Measurements from ENCODE around the gene CHODL.

DNA sequence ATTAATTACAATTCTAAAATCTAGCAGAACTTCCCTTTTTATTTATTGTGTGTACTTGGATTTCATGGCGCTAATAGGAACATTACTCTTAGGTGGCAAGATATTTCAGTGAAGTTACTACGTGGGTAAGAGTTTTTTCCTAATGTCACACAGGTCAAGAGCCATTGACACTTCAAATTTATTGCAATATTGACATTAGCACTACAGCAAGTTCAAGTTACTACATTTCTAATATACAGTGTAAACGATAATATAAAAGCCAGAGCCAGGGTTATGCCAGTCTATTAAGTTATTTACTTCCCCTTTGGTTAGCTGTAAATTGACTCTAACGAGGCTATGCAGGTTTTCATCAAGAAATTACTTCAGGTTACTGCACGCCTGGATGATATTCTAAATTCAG lies 29.7 kb downstream of the CHODL start:
- TF ChIP-seq EZH2 (IDR thresholded peaks at IDR 0.05) (no peak), EZH2phosphoT487 (IDR thresholded peaks at IDR 0.05) (no peak)
- TF ChIP-seq, protein P1, sequence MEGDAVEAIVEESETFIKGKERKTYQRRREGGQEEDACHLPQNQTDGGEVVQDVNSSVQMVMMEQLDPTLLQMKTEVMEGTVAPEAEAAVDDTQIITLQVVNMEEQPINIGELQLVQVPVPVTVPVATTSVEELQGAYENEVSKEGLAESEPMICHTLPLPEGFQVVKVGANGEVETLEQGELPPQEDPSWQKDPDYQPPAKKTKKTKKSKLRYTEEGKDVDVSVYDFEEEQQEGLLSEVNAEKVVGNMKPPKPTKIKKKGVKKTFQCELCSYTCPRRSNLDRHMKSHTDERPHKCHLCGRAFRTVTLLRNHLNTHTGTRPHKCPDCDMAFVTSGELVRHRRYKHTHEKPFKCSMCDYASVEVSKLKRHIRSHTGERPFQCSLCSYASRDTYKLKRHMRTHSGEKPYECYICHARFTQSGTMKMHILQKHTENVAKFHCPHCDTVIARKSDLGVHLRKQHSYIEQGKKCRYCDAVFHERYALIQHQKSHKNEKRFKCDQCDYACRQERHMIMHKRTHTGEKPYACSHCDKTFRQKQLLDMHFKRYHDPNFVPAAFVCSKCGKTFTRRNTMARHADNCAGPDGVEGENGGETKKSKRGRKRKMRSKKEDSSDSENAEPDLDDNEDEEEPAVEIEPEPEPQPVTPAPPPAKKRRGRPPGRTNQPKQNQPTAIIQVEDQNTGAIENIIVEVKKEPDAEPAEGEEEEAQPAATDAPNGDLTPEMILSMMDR (IDR thresholded peaks at IDR 0.05): no peak

All from neural progenitor cell (in vitro differentiated cells).